HepG2 (cell line): ENCODE measurements around the gene HTR1B. TPM values are rescaled to one million over a fixed set of nuclear protein-coding genes. Genes with fewer than 3 reads are reported as not detected.

ENCODE experiments used
- ATAC-seq: fragments of 200-7000 bp; cut with Tn5 transposase; 3 replicates; pipeline ENCODE4 v1.9.1; 2020; ENCODE audit warnings: mild to moderate bottlenecking, moderate library complexity
- BruUV-seq: library from RNA; stranded (reverse); fragments of 400-500 nt; replicated peaks from 2 replicates; lab custom pipeline; 2021; lab: Mats Ljungman, UMichigan
- CTCF ChIA-PET: fragments of 300-600 bp; formaldehyde crosslinking; extraction: SDS; loops from one replicate; lab custom pipeline; 2021; ENCODE audit warnings: low total read pairs, inconsistent platforms, low intra/inter-chr PET ratio; lab: Yijun Ruan, JAX
- POLR2A ChIA-PET: fragments of 350-600 bp; sonication (Branson Sonifier 250); formaldehyde crosslinking; loops from one replicate; lab custom pipeline; 2020; ENCODE audit warnings: antibody characterized with exemption, inconsistent platforms; lab: Yijun Ruan, JAX
- DNase-seq: peaks from one replicate; pipeline ENCODE4 v3.0.0-alpha.2; 2015; ENCODE audit warnings: low spot score
- FAIRE-seq: peaks from 3 replicates; lab custom pipeline; 2011; peaks lifted over from hg19 to GRCh38; lab: Jason Lieb, UNC
- H2AFZ ChIP-seq: one replicate; pipeline ENCODE4 v1.6.1; 2011; ENCODE audit warnings: low read length, inconsistent platforms
- H3K27ac ChIP-seq: fragments of 300-600 bp; 3 replicates; pipeline ENCODE4 v1.8.0; 2011; ENCODE audit warnings: mixed run types, mild to moderate bottlenecking, mixed read lengths, low read length, inconsistent platforms; ENCODE audit not compliant: insufficient read depth; ENCODE audit errors: extremely low read length
- H3K27me3 ChIP-seq, 2 experiments: fragments of 200-600 bp in 1 of 2; 2 replicates in 1 of 2; 3 replicates in 1 of 2; pipeline versions ENCODE4 v1.6.0 to v1.8.0; 2011; ENCODE audit warnings: low read length in 2 of 2, mild to moderate bottlenecking in 2 of 2, moderate library complexity in 2 of 2, inconsistent platforms in 1 of 2; ENCODE audit not compliant: insufficient read depth in 2 of 2, control insufficient read depth in 1 of 2
- H3K36me3 ChIP-seq, 2 experiments: fragments of 200-600 bp in 1 of 2; replicated peaks in 1 of 2; 2 replicates in 1 of 2; 3 replicates in 1 of 2; pipeline versions ENCODE4 v1.5.1 to v1.8.0; 2011; ENCODE audit warnings: low read length in 2 of 2, inconsistent platforms in 1 of 2; ENCODE audit not compliant: insufficient read depth in 2 of 2, control insufficient read depth in 1 of 2
- H3K4me1 ChIP-seq: 2 replicates; pipeline ENCODE4 v1.5.1; 2012; ENCODE audit warnings: low read length, inconsistent platforms; ENCODE audit not compliant: insufficient read depth
- H3K4me2 ChIP-seq: 2 replicates; pipeline ENCODE4 v1.6.0; 2011; ENCODE audit warnings: low read depth, low read length, inconsistent platforms
- H3K4me3 ChIP-seq, 3 experiments: fragments of 200-600 bp in 1 of 3; sonication (generic), shearing (Covaris generic) in 1 of 3; replicated peaks in 1 of 3; 2 replicates each; pipeline ENCODE4 v1.5.1; 2011 to 2016; ENCODE audit warnings: low read length in 3 of 3, inconsistent platforms in 2 of 3, low read depth in 2 of 3, mild to moderate bottlenecking in 2 of 3, control low read depth in 1 of 3, mixed read lengths in 1 of 3; ENCODE audit not compliant: insufficient read depth in 1 of 3
- H3K79me2 ChIP-seq: one replicate; pipeline ENCODE4 v1.6.1; 2011; ENCODE audit warnings: low read length, inconsistent platforms; ENCODE audit not compliant: insufficient read depth
- H3K9ac ChIP-seq: 2 replicates; pipeline ENCODE4 v1.6.0; 2011; ENCODE audit warnings: mild to moderate bottlenecking, low read depth, low read length, inconsistent platforms; ENCODE audit not compliant: insufficient read depth
- H3K9me3 ChIP-seq: 2 replicates; pipeline ENCODE4 v1.5.1; 2012; ENCODE audit warnings: mild to moderate bottlenecking, low read length
- H4K20me1 ChIP-seq: 2 replicates; pipeline ENCODE4 v1.6.0; 2011; ENCODE audit warnings: inconsistent platforms, mild to moderate bottlenecking, low read length, moderate library complexity; ENCODE audit not compliant: insufficient read depth
- FIP1L1 ChIP-seq: fragments of 200-400 bp; formaldehyde crosslinking; IDR thresholded peaks from 2 replicates; pipeline ENCODE4 v1.6.1; 2018; ENCODE audit warnings: low read depth, mild to moderate bottlenecking, low read length, moderate library complexity, borderline replicate concordance; ENCODE audit not compliant: insufficient read depth
- HDAC6 ChIP-seq: fragments of 200-600 bp; sonication (generic); IDR thresholded peaks from 2 replicates; pipeline ENCODE4 v1.7.0; 2017; ENCODE audit warnings: mild to moderate bottlenecking, antibody characterized with exemption, low read length, low read depth
- HOXA3 ChIP-seq: sonication (generic); formaldehyde crosslinking; IDR thresholded peaks from 2 replicates; pipeline ENCODE4 v1.5.0; 2020; ENCODE audit warnings: missing genetic modification reagents
- MBD4 ChIP-seq: IDR thresholded peaks from 2 replicates; pipeline ENCODE4 v1.6.1; 2012; ENCODE audit warnings: low read length, inconsistent platforms, borderline replicate concordance
- SMAD3 ChIP-seq: sonication (generic); formaldehyde crosslinking; IDR thresholded peaks from 2 replicates; pipeline ENCODE4 v1.4.0; 2020; ENCODE audit warnings: missing genetic modification reagents
- SNAPC2 ChIP-seq: sonication (generic); formaldehyde crosslinking; IDR thresholded peaks from 2 replicates; pipeline ENCODE4 v1.8.1; 2022; ENCODE audit warnings: mild to moderate bottlenecking, missing genetic modification reagents
- TBP ChIP-seq: sonication (generic); formaldehyde crosslinking; IDR thresholded peaks from 2 replicates; pipeline ENCODE4 v1.5.0; 2020; ENCODE audit warnings: missing genetic modification reagents
- ZNF44 ChIP-seq: sonication (generic); formaldehyde crosslinking; IDR thresholded peaks from 2 replicates; pipeline ENCODE4 v1.5.1; 2020; ENCODE audit warnings: mild to moderate bottlenecking, missing genetic modification reagents
- ZNF879 ChIP-seq: sonication (generic); formaldehyde crosslinking; IDR thresholded peaks from 2 replicates; pipeline ENCODE4 v1.8.1; 2023; ENCODE audit warnings: missing genetic modification reagents
- ZNF891 ChIP-seq: sonication (generic); formaldehyde crosslinking; IDR thresholded peaks from 2 replicates; pipeline ENCODE4 v1.5.0; 2020; ENCODE audit warnings: mild to moderate bottlenecking, missing genetic modification reagents
- WGBS: methylation state at CpG from one replicate; pipeline ENCODE4 v1.1.6; 2017; ENCODE audit warnings: low lambda C conversion rate; 5-methylcytosine and 5-hydroxymethylcytosine counted together
- in situ Hi-C: cut with HindIII; loops from 2 replicates; pipeline ENCODE4 v1.10.0; 2017; ENCODE audit warnings: low pct_unique_long_range_greater_than_20kb; ENCODE audit not compliant: extremely low pct_ligation_motif_present
- intact Hi-C: fragments of 100-400 bp; cut with micrococcal nuclease; formaldehyde crosslinking; loops from one replicate; pipeline ENCODE4 v1.10.0; 2022; ENCODE audit not compliant: unreplicated experiment
- polyA plus RNA-seq, 8 experiments: library from polyadenylated mRNA; depleted of rRNA in 3 of 8; stranded (reverse) in 7 of 8; unstranded in 1 of 8; fragments of >200 nt; fragmentation: Illumina TruSeq in 4 of 8; extraction: Trizol in 4 of 8; gene quantifications; 2 replicates each; pipeline versions ENCODE4 v1.2.1 to v1.2.3, GENCODE V29; 2011 to 2016; ENCODE audit warnings: low read depth in 4 of 8, missing spikeins in 1 of 8, mixed read lengths in 1 of 8; ENCODE audit not compliant: insufficient read depth in 1 of 8
- total RNA-seq, 5 experiments: library from RNA; depleted of rRNA; stranded (reverse); fragments of >200 nt; fragmentation: Illumina TruSeq; extraction: Trizol; gene quantifications; 2 replicates each; pipeline ENCODE4 v1.2.3, GENCODE V29; 2016; ENCODE audit warnings: low read depth in 1 of 5

HTR1B gene
- total and polyA plus RNA-seq, 2 of the 13 experiments (the other 11 are each of a cell fraction or from before 2014, with no cell fraction given), result not detected

GRCh38 chr6:77474973-77475372, 11.7 kb upstream of the HTR1B start:
- CTCF ChIA-PET, result no interaction called here
- no peaks in the 10 kb centered on the region for H3K9me3 ChIP-seq
- no peaks in the 10 kb centered on the region for H3K79me2 ChIP-seq
- BruUV-seq, result no TSS peak
- WGBS, result 75% methylated on average over 4 of the region's 10 CpGs
- H3K27me3 ChIP-seq, result no peaks in the 10 kb centered on the region
- no peaks in the 10 kb centered on the region for H3K36me3 ChIP-seq
- intact Hi-C loops (loop anchor here (5.0 kb wide), 1 partner anchor 452 kb away; no protein-coding TSS in a partner anchor), in situ Hi-C loops (no loop called here)
- no peak overlapping the region for H3K4me2 ChIP-seq
- POLR2A ChIA-PET, result no interaction called here
- H4K20me1 ChIP-seq, result no peaks in the 10 kb centered on the region
- no peak for FAIRE-seq
- no peak; the same call in 2 of the 3 replicates for ATAC-seq
- H2AFZ ChIP-seq, result no peak overlapping the region
- DNase-seq, result no peak
- H3K4me3 ChIP-seq, result no peak overlapping the region
- no peak overlapping the region for H3K27ac ChIP-seq
- no peak overlapping the region for H3K9ac ChIP-seq
- no peak for TF ChIP-seq MBD4
- TF ChIP-seq ZNF44 (CRISPR knock-in tag), result no peak
- no peak for TF ChIP-seq ZNF879 (CRISPR knock-in tag)
- no peak for TF ChIP-seq HOXA3
- no peak for TF ChIP-seq SNAPC2 (CRISPR knock-in tag)
- no peak for TF ChIP-seq FIP1L1
- no peak for TF ChIP-seq SMAD3
- no peak for TF ChIP-seq TBP
- no peak for TF ChIP-seq HDAC6
- TF ChIP-seq ZNF891, result no peak
- H3K4me1 ChIP-seq, result no peaks in the 10 kb centered on the region
